Gastroesophageal sphincter (tissue), 3 donors: Measurements from ENCODE around the gene SYNGR3.

Source experiments
- CTCF ChIP-seq, 4 experiments: fragments of 200-600 bp in 2 of 4; fragments of 450-650 bp in 2 of 4; sonication (generic) in 1 of 4; IDR thresholded peaks; one replicate each; pipeline ENCODE4 v1.5.1; 2017 to 2019; ENCODE audit warnings: antibody characterized with exemption in 4 of 4, mild to moderate bottlenecking in 2 of 4, moderate library complexity in 2 of 4
- POLR2AphosphoS5 ChIP-seq: sonication (generic); formaldehyde crosslinking; IDR thresholded peaks from one replicate; pipeline ENCODE4 v1.6.1; 2017; ENCODE audit warnings: antibody characterized with exemption

GRCh38 chr16:2037115-2037514, 47.3 kb downstream of the SYNGR3 start:
- TF ChIP-seq CTCF (IDR thresholded peaks at IDR 0.05): no peak
- TF ChIP-seq POLR2AphosphoS5: no peak
